ENCODE measurements around the gene NRGN. TPM values are rescaled to one million over a fixed set of nuclear protein-coding genes. Genes with fewer than 3 reads are reported as not detected.

The NRGN gene
- total and polyA plus RNA-seq, 3 donors from 2014 or later, result 3.0 to 10.4 (median 5.5) TPM

DNA sequence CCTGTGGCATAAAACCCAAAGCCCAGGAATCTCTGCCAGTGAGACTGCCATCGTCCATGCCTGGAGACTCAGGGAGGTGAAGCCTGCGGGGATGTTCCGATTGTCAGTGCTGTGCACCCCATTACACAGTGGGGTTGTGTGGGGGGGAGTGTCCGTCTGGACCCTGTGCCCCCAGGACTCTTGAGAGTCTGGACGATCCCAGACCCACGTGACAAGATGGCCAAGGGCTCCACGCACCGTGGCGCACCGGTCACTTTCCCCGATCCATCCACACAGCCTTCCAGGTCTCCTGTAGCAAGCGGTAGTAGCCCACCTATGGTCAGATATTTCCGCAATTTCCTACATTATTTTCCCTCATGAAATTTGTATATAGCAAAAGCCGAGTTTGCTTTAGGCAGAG is 20.9 kb upstream of the NRGN start:
- no peaks in the 10 kb centered on the region for H3K4me1 ChIP-seq
- DNase-seq, result no peak
- H3K36me3 ChIP-seq (ENCODE audit: low read depth, missing control alignments), result no peaks in the 10 kb centered on the region
- intact Hi-C loops (cut with DNase I; ENCODE audit: low total_unique reads), result no loop called here
- H3K27me3 ChIP-seq, result no peaks in the 10 kb centered on the region
- no peak overlapping the region for H3K4me3 ChIP-seq
- 22 to 26% methylated on average over 14 of the region's 14 CpGs for WGBS, 2 donors
- no peaks in the 10 kb centered on the region for H3K9me3 ChIP-seq
- no peak overlapping the region for H3K27ac ChIP-seq
- TF ChIP-seq POLR2A (IDR thresholded peaks at IDR 0.05), result no peak
- TF ChIP-seq CTCF (IDR thresholded peaks at IDR 0.05), result no peak

DNA sequence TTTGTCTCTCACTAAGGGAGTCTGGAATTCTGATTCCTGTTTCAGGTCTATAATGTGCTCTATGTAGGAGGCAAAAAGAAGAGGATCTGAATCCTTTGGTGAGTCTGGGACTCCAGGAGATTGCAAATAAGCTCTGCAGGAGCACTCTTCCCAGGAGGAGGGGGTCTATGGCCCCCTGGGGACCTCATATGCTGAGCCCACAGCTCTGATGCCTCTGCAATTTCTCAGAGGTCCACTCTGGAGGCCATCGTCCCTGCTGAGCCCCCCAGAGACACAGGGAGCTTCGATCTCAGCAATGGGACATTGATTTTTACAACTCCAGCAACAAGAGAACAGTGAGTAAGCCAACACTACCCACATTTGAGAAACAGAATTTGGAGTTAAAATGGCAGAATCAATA is 20.2 kb upstream of the NRGN start:
- no peak overlapping the region for H3K4me3 ChIP-seq
- no peaks in the 10 kb centered on the region for H3K9me3 ChIP-seq
- intact Hi-C loops (cut with DNase I; ENCODE audit: low total_unique reads), result no loop called here
- H3K36me3 ChIP-seq (ENCODE audit: low read depth, missing control alignments), result no peaks in the 10 kb centered on the region
- TF ChIP-seq POLR2A (IDR thresholded peaks at IDR 0.05) (no peak), CTCF (IDR thresholded peaks at IDR 0.05) (no peak)
- no peaks in the 10 kb centered on the region for H3K27me3 ChIP-seq
- 41 to 66% methylated on average over 2 of the region's 2 CpGs for WGBS, 2 donors
- no peaks in the 10 kb centered on the region for H3K4me1 ChIP-seq
- no peak overlapping the region for H3K27ac ChIP-seq
- DNase-seq, result no peak

- H3K27me3 ChIP-seq, result no peaks in the 10 kb centered on the region
- 38 to 40% methylated on average over 6 of the region's 6 CpGs for WGBS, 2 donors
- TF ChIP-seq CTCF (IDR thresholded peaks at IDR 0.05), result no peak
- TF ChIP-seq POLR2A (IDR thresholded peaks at IDR 0.05), result no peak
- H3K4me3 ChIP-seq, result no peak overlapping the region
- no peak for DNase-seq
- H3K4me1 ChIP-seq, result peaks cover 11% of the 10 kb centered on the region
- no peak overlapping the region for H3K27ac ChIP-seq
- no peaks in the 10 kb centered on the region for H3K9me3 ChIP-seq
- intact Hi-C loops (cut with DNase I; ENCODE audit: low total_unique reads), result no loop called here
- no peaks in the 10 kb centered on the region for H3K36me3 ChIP-seq (ENCODE audit: low read depth, missing control alignments)
These were observed 17.6 kb upstream of the NRGN start for GRCh38 chr11:124722176-124722575.

- Histone ChIP-seq H3K9me3 (no peaks in the 10 kb centered on the region), H3K36me3 (ENCODE audit: low read depth, missing control alignments) (no peaks in the 10 kb centered on the region), H3K4me3 (no peak overlapping the region), H3K4me1 (peaks cover 11% of the 10 kb centered on the region), H3K27ac (no peak overlapping the region), H3K27me3 (no peaks in the 10 kb centered on the region)
- TF ChIP-seq CTCF (IDR thresholded peaks at IDR 0.05) (no peak), POLR2A (IDR thresholded peaks at IDR 0.05) (no peak)
- no peak for DNase-seq
- WGBS, 2 donors, result 46 to 55% methylated on average over 14 of the region's 14 CpGs
- intact Hi-C loops (cut with DNase I; ENCODE audit: low total_unique reads), result no loop called here
These were observed 14.6 kb upstream of the NRGN start for GRCh38 chr11:124724979-124725718.

DNA sequence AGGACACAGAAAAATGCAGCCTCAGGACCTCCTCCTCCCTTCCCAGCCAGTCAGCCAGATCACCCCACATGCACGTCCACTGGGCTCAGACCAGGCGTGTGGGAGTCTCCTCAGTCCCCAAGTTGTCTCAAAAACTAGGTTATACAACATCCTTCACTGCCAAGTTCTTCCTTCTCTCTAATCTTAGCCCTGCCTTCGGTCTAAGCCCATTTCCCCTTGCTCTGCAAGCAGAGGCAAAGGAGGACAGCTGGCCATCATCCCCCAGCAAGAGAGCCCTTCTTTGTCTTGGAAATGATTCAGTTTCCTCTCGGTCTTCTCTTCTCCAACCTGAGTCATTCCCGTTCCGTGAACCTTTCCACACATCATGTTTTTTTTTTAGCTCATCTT is 14.0 kb upstream of the NRGN start:
- H3K36me3 ChIP-seq (ENCODE audit: low read depth, missing control alignments), result no peaks in the 10 kb centered on the region
- H3K4me1 ChIP-seq, result peaks cover 11% of the 10 kb centered on the region
- H3K4me3 ChIP-seq, result no peak overlapping the region
- no peak for TF ChIP-seq POLR2A (IDR thresholded peaks at IDR 0.05)
- no peak for TF ChIP-seq CTCF (IDR thresholded peaks at IDR 0.05)
- H3K27ac ChIP-seq, result no peak overlapping the region
- H3K27me3 ChIP-seq, result no peaks in the 10 kb centered on the region
- intact Hi-C loops (cut with DNase I; ENCODE audit: low total_unique reads), result no loop called here
- no peaks in the 10 kb centered on the region for H3K9me3 ChIP-seq
- DNase-seq, result no peak
- WGBS, 2 donors, result 22 to 43% methylated on average over 6 of the region's 6 CpGs
